Kidney epithelial cell (primary cell): ENCODE results near the gene MPP1. TPM values are rescaled to one million over a fixed set of nuclear protein-coding genes. Genes with fewer than 3 reads are reported as not detected.

ENCODE experiments used
- total RNA-seq: library from RNA; depleted of rRNA; stranded (reverse); fragments of >200 nt; gene quantifications from 2 replicates; pipeline ENCODE4 v1.2.3, GENCODE V29; 2015

The MPP1 gene
- total RNA-seq, 1 donor from 2014 or later = 9.3 TPM

Other genes with a start within 250 kb of the MPP1 start
- not detected in 2 replicates for gene CTAG1A, start 220.4 kb downstream of the MPP1 start, total RNA-seq
- gene CTAG1B, start 186.2 kb downstream of the MPP1 start, total RNA-seq = not detected in 2 replicates
- gene CTAG2, start 151.9 kb downstream of the MPP1 start, total RNA-seq = not detected in 2 replicates
- gene GAB3, start 54.4 kb downstream of the MPP1 start, total RNA-seq = 0.42 and 0.82 TPM in 2 replicates
- gene DKC1, start 42.6 kb downstream of the MPP1 start, total RNA-seq = 32.3 and 43.8 TPM in 2 replicates
- gene SMIM9, start 29.2 kb upstream of the MPP1 start, total RNA-seq = not detected in 2 replicates
- 14.9 and 19.0 TPM in 2 replicates for gene F8A1, start 80.9 kb upstream of the MPP1 start, total RNA-seq
- gene F8, start 217.2 kb upstream of the MPP1 start, total RNA-seq = 3.1 and 3.3 TPM in 2 replicates
- gene FUNDC2, start 221.4 kb upstream of the MPP1 start, total RNA-seq = 29.9 and 43.7 TPM in 2 replicates